Gastrocnemius medialis (tissue), 4 donors: ENCODE results near the gene PHF20.

ENCODE experiments used
- CTCF ChIP-seq, 5 experiments: fragments of 450-650 bp in 3 of 5; fragments of 200-600 bp in 2 of 5; sonication (generic) in 2 of 5; IDR thresholded peaks in 4 of 5; conservative IDR thresholded peaks in 1 of 5; 1 replicate in 4 of 5; 2 replicates in 1 of 5; pipeline ENCODE4 v1.5.1; 2016 to 2019; ENCODE audit warnings: antibody characterized with exemption in 5 of 5, mild to moderate bottlenecking in 3 of 5, moderate library complexity in 3 of 5
- POLR2A ChIP-seq, 2 donors: fragments of 450-650 bp; IDR thresholded peaks; one replicate each; pipeline ENCODE4 v1.6.1; 2017; ENCODE audit warnings: antibody characterized with exemption in 2 of 2, mild to moderate bottlenecking in 2 of 2, moderate library complexity in 2 of 2

GRCh38 chr20:35984382-35984781, 212.6 kb downstream of the PHF20 start:
- no peak for TF ChIP-seq CTCF (IDR thresholded peaks at IDR 0.05 in 4 of 5, conservative IDR thresholded peaks at IDR 0.05 in 1 of 5)
- no peak for TF ChIP-seq POLR2A (IDR thresholded peaks at IDR 0.05)
